Neural progenitor cell (in vitro differentiated cells): Measurements from ENCODE around the gene ATP13A1. TPM values are rescaled to one million over a fixed set of nuclear protein-coding genes. Genes with fewer than 3 reads are reported as not detected.
A peak's percentile ranks its signal among the peaks of the same experiment; 100 is the strongest.

Source experiments
- DNase-seq: peaks from one replicate; pipeline ENCODE4 v3.0.0-alpha.2; 2016; ENCODE audit warnings: low spot score
- H2AFZ ChIP-seq: fragments of 200-600 bp; sonication (generic); replicated peaks from 2 replicates; pipeline ENCODE4 v1.6.1; 2016; ENCODE audit warnings: antibody characterized with exemption
- H3F3A ChIP-seq: fragments of 200-600 bp; sonication (generic); 2 replicates; pipeline ENCODE4 v1.6.1; 2016; ENCODE audit warnings: antibody characterized with exemption, low read depth
- H3K27ac ChIP-seq: fragments of 200-600 bp; sonication (generic); 2 replicates; pipeline ENCODE4 v1.5.1; 2016; ENCODE audit warnings: mild to moderate bottlenecking
- H3K27me3 ChIP-seq: fragments of 200-600 bp; sonication (generic); 2 replicates; pipeline ENCODE4 v1.6.1; 2016; ENCODE audit warnings: mild to moderate bottlenecking, moderate library complexity
- H3K36me3 ChIP-seq: fragments of 200-600 bp; sonication (generic); 2 replicates; pipeline ENCODE4 v1.5.1; 2016
- H3K4me1 ChIP-seq: fragments of 200-600 bp; sonication (generic); 2 replicates; pipeline ENCODE4 v1.6.1; 2016; ENCODE audit warnings: mixed run types
- H3K4me2 ChIP-seq: fragments of 200-600 bp; sonication (generic); 2 replicates; pipeline ENCODE4 v1.6.1; 2016
- H3K4me3 ChIP-seq: fragments of 200-600 bp; sonication (generic); 2 replicates; pipeline ENCODE4 v1.5.1; 2016
- H3K79me2 ChIP-seq: fragments of 200-600 bp; sonication (generic); 2 replicates; pipeline ENCODE4 v1.6.1; 2016; ENCODE audit warnings: low read depth
- H3K9ac ChIP-seq: fragments of 200-600 bp; sonication (generic); 2 replicates; pipeline ENCODE4 v1.6.1; 2016
- H3K9me3 ChIP-seq: fragments of 200-600 bp; sonication (generic); 2 replicates; pipeline ENCODE4 v1.5.1; 2016; ENCODE audit warnings: low read depth
- H4K20me1 ChIP-seq: fragments of 200-600 bp; sonication (generic); 2 replicates; pipeline ENCODE4 v1.6.1; 2016; ENCODE audit warnings: low read depth
- H3K27ac Mint-ChIP-seq: 3 replicates; pipeline ENCODE4 v1.8.0; 2021; ENCODE audit warnings: mixed read lengths
- H3K27me3 Mint-ChIP-seq: 2 replicates; pipeline ENCODE4 v1.8.0; 2022; ENCODE audit warnings: low read depth, mild to moderate bottlenecking, inconsistent platforms, moderate library complexity, mixed read lengths; ENCODE audit not compliant: insufficient read depth
- H3K36me3 Mint-ChIP-seq: 3 replicates; pipeline ENCODE4 v1.8.0; 2021; ENCODE audit warnings: mixed read lengths
- H3K4me1 Mint-ChIP-seq: 3 replicates; pipeline ENCODE4 v1.8.0; 2021; ENCODE audit warnings: mixed read lengths
- H3K4me3 Mint-ChIP-seq: 3 replicates; pipeline ENCODE4 v1.8.0; 2021; ENCODE audit warnings: mild to moderate bottlenecking, moderate library complexity, mixed read lengths
- H3K9me3 Mint-ChIP-seq: 3 replicates; pipeline ENCODE4 v1.8.0; 2020; ENCODE audit warnings: mixed read lengths
- CTCF ChIP-seq: fragments of 200-600 bp; sonication (generic); IDR thresholded peaks from 2 replicates; pipeline ENCODE4 v1.5.1; 2017; ENCODE audit warnings: antibody characterized with exemption, mild to moderate bottlenecking
- EZH2 ChIP-seq: fragments of 200-600 bp; sonication (generic); IDR thresholded peaks from 2 replicates; pipeline ENCODE4 v1.6.1; 2017; ENCODE audit warnings: antibody characterized with exemption, mild to moderate bottlenecking, moderate library complexity
- EZH2phosphoT487 ChIP-seq: fragments of 200-600 bp; sonication (generic); IDR thresholded peaks from 2 replicates; pipeline ENCODE4 v1.6.1; 2017; ENCODE audit warnings: antibody characterized with exemption
- total RNA-seq: library from RNA; depleted of rRNA; stranded (reverse); fragments of >200 nt; gene quantifications from 2 replicates; pipeline ENCODE4 v1.2.3, GENCODE V29; 2015; ENCODE audit warnings: low replicate concordance

The ATP13A1 gene
- total RNA-seq, 1 donor from 2014 or later: 19.2 TPM

- Mint-ChIP-seq H3K4me1 (peaks cover 26% of the 10 kb centered on the region), H3K36me3 (peaks cover 15% of the 10 kb centered on the region), H3K9me3 (no peaks in the 10 kb centered on the region), H3K27ac (no peak overlapping the region), H3K4me3 (no peak overlapping the region), H3K27me3 (peaks cover 8% of the 10 kb centered on the region)
- Histone ChIP-seq H3K27me3 (no peaks in the 10 kb centered on the region), H3K4me1 (peaks cover 7% of the 10 kb centered on the region), H3K9me3 (no peaks in the 10 kb centered on the region), H3K79me2 (peaks cover 26% of the 10 kb centered on the region), H3F3A (peaks cover 11% of the 10 kb centered on the region), H3K9ac (no peak overlapping the region), H3K36me3 (no peaks in the 10 kb centered on the region), H3K4me2 (no peak overlapping the region), H3K27ac (no peak overlapping the region), H4K20me1 (peaks cover 27% of the 10 kb centered on the region), H3K4me3 (no peak overlapping the region), H2AFZ (no peak overlapping the region)
- TF ChIP-seq EZH2 (no peak), EZH2phosphoT487 (no peak), CTCF (no peak)
- no peak for DNase-seq
These were observed 40.1 kb downstream of the ATP13A1 start for GRCh38 chr19:19623383-19623782.

DNA sequence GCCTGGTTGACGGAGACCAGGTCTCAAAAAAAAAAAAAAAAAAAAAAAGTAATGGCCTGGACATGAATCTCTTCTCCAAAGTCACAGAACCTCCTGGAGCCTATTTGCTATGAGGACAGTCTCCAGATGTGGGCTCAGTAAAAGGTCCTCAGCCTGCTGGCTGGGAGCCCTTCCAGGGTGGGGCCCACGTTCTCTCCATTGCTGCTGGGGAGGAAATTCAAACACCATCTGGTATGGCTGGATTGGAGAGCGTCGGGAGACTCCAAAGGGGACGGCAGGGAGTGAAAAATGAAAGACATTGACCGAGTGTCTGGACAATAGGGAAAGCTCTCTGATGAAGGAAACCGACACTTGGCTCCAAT, 43.6 kb downstream of the ATP13A1 start:
- TF ChIP-seq CTCF: no peak
- no peak for TF ChIP-seq EZH2
- Histone ChIP-seq H2AFZ (no peak overlapping the region), H3K36me3 (no peaks in the 10 kb centered on the region), H3K27ac (no peak overlapping the region), H4K20me1 (peaks cover 14% of the 10 kb centered on the region), H3K9me3 (no peaks in the 10 kb centered on the region), H3K79me2 (peaks cover under 1% of the 10 kb centered on the region), H3K4me2 (no peak overlapping the region), H3K4me1 (no peaks in the 10 kb centered on the region), H3K4me3 (no peak overlapping the region), H3F3A (peaks cover 15% of the 10 kb centered on the region), H3K9ac (no peak overlapping the region), H3K27me3 (peaks cover 11% of the 10 kb centered on the region)
- H3K9me3 Mint-ChIP-seq: no peaks in the 10 kb centered on the region
- H3K36me3 Mint-ChIP-seq: peaks cover 12% of the 10 kb centered on the region
- H3K27me3 Mint-ChIP-seq: peaks cover 9% of the 10 kb centered on the region
- H3K27ac Mint-ChIP-seq: no peak overlapping the region
- no peak for DNase-seq
- peak overlapping the region; percentile 86 for H3K4me3 Mint-ChIP-seq
- peaks cover 31% of the 10 kb centered on the region for H3K4me1 Mint-ChIP-seq

DNA sequence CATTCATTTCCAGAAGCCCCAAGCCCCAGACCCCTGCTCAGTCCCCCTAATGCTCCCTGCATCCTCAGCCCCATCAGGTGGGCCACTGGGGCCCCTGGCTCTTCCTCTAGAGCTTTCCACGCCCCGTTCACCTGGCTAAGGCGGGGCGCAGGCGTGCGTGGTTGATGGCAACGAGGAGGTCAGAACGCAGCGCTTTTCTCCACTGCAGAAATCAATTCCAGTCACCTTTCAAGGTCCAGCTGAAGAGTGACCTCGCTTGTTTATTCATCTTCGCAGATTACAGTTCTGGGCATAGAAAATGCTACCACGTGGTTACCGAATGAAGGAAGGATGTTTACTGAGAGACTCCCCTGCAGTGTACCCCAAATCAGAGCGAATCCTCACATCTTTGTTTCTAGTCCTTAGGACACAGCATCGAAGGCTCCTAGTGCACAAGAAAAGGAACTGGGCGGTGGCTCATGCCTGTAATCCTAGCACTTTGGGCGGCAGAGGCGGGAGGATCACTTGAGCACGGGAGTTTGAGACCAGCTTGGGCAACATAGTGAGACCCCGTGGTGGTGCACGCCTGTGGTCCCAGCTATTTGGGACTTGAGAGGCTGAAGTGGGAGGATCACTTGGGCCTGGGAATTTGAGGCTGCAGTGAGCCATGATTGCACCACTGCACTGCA, 44.2 kb downstream of the ATP13A1 start:
- Mint-ChIP-seq H3K27ac (peak overlapping the region; percentile 86), H3K9me3 (no peaks in the 10 kb centered on the region)
- H3K4me2 ChIP-seq: peak overlapping the region; percentile 67

More for the DNA sequence above, 44.2 kb downstream of the ATP13A1 start:
- DNase-seq: no peak
- Histone ChIP-seq H3K36me3 (no peaks in the 10 kb centered on the region), H3K9ac (no peak overlapping the region), H2AFZ (no peak overlapping the region), H3F3A (peaks cover 15% of the 10 kb centered on the region), H3K27me3 (peaks cover 11% of the 10 kb centered on the region), H4K20me1 (peaks cover 10% of the 10 kb centered on the region), H3K27ac (no peak overlapping the region), H3K79me2 (no peaks in the 10 kb centered on the region), H3K4me3 (peak overlapping the region; percentile 35), H3K4me1 (no peaks in the 10 kb centered on the region), H3K9me3 (no peaks in the 10 kb centered on the region)
- Mint-ChIP-seq H3K4me3 (peak overlapping the region; percentile 86), H3K4me1 (peaks cover 33% of the 10 kb centered on the region), H3K36me3 (peaks cover 12% of the 10 kb centered on the region), H3K27me3 (peaks cover 9% of the 10 kb centered on the region)
- no peak for TF ChIP-seq EZH2phosphoT487
- TF ChIP-seq CTCF: no peak
- TF ChIP-seq EZH2: no peak
